Measurements from ENCODE around the gene HCAR1. TPM values are rescaled to one million over a fixed set of nuclear protein-coding genes. Genes with fewer than 3 reads are reported as not detected.
A peak's percentile ranks its signal among the peaks of the same experiment; 100 is the strongest.

The HCAR1 gene, protein sequence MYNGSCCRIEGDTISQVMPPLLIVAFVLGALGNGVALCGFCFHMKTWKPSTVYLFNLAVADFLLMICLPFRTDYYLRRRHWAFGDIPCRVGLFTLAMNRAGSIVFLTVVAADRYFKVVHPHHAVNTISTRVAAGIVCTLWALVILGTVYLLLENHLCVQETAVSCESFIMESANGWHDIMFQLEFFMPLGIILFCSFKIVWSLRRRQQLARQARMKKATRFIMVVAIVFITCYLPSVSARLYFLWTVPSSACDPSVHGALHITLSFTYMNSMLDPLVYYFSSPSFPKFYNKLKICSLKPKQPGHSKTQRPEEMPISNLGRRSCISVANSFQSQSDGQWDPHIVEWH
- 10 to 100 TPM in 2 of 3 donors, 1 to 10 TPM in 1; 3.2 to 34.0 (median 20.6) TPM for total RNA-seq

DNA sequence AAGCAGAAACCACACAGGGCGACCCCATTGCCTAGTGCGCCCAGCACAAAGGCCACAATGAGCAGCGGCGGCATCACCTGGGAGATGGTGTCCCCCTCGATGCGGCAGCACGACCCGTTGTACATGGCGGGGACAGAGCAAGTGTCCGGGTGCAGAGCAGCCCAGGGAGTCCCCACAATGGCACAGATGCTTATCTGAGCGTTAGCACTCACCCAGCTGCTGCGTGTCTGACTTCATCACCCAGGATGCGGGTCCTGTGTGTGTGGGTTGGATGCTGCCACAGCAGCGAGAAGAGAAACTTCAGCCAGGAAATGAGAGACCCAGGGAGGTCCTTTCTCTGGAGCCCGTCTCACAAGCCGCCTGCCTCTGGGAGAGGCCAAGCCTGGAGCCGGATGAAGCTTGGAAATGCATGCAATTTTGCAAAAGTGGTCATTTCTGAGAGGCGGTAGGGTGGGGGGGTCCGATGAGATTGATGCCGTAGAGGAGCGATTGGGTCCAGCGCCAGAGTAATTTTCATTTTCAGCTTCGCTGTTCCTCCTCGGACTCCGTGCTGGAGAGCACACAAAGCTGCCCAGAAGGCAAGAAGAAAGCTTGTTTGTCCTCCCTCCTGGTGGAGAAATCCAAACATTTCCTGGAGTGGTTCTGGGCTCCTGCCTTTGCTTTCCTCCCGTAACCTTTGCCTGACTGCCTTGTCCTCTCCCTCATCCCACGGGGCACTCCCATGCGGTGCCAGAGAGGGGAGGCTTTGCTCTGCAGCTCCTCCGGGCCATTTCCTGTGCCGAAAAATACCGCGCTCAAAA, at the start of gene HCAR1:
TSS of gene HCAR1 (minus strand) at position 630 of the 800 bp plus-strand sequence. CDS start at position 125, 505 bp downstream.
- H3K9me3 ChIP-seq: no peaks in the 10 kb centered on the region
- DNase-seq (ENCODE audit: low spot score in 2 of 2): peak; percentile 32 to 59
- no peaks in the 10 kb centered on the region for H3K4me1 ChIP-seq
- peak within 1 kb of the TSS; percentile 31 to 79 (median 60) for H3K4me3 ChIP-seq
- no peaks in the 10 kb centered on the region for H3K27me3 ChIP-seq
- H3K36me3 ChIP-seq: no peaks in the 10 kb centered on the region
- intact Hi-C loops (cut with DNase I; ENCODE audit: low total_unique reads): loop anchor here (10.0 kb wide), 1 partner anchor 86 kb away; no protein-coding TSS in a partner anchor
- peak within 1 kb of the TSS; percentile 86 to 90 for H3K27ac ChIP-seq
- TF ChIP-seq POLR2AphosphoS5 (IDR thresholded peaks at IDR 0.05) (no peak), POLR2A (IDR thresholded peaks at IDR 0.05) (no peak)
- TF ChIP-seq, protein P1, sequence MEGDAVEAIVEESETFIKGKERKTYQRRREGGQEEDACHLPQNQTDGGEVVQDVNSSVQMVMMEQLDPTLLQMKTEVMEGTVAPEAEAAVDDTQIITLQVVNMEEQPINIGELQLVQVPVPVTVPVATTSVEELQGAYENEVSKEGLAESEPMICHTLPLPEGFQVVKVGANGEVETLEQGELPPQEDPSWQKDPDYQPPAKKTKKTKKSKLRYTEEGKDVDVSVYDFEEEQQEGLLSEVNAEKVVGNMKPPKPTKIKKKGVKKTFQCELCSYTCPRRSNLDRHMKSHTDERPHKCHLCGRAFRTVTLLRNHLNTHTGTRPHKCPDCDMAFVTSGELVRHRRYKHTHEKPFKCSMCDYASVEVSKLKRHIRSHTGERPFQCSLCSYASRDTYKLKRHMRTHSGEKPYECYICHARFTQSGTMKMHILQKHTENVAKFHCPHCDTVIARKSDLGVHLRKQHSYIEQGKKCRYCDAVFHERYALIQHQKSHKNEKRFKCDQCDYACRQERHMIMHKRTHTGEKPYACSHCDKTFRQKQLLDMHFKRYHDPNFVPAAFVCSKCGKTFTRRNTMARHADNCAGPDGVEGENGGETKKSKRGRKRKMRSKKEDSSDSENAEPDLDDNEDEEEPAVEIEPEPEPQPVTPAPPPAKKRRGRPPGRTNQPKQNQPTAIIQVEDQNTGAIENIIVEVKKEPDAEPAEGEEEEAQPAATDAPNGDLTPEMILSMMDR (IDR thresholded peaks at IDR 0.05): peak in 2 of 3 donors; percentile 30 to 37

DNA sequence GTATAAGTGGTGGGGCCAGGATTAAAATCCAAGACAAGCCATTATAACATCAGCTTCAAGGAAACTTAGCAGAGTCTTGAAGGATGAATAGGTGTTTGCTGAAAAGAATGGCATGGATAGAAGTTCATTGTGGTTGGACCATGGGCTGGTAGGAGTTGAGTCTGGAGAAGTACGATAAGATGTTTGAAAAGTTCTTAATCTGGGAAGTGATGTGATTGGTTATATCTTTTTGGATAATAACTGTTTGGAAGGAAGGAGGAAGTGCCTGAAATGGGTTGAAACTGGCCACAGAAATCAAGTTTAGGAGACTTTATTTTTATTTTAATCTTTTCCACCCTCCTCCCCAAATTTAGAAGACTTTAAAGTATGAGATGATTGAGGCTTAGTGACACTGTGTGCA, 26.9 kb upstream of the HCAR1 start:
- Histone ChIP-seq H3K27ac (no peak overlapping the region), H3K4me3 (no peak overlapping the region), H3K27me3 (no peaks in the 10 kb centered on the region), H3K4me1 (peaks cover 5 to 8% of the 10 kb centered on the region in 2 donors), H3K36me3 (no peaks in the 10 kb centered on the region), H3K9me3 (no peaks in the 10 kb centered on the region)
- DNase-seq (ENCODE audit: low spot score in 2 of 2): no peak
- TF ChIP-seq, protein P1 (IDR thresholded peaks at IDR 0.05): no peak
- intact Hi-C loops (cut with DNase I; ENCODE audit: low total_unique reads): no loop called here

DNA sequence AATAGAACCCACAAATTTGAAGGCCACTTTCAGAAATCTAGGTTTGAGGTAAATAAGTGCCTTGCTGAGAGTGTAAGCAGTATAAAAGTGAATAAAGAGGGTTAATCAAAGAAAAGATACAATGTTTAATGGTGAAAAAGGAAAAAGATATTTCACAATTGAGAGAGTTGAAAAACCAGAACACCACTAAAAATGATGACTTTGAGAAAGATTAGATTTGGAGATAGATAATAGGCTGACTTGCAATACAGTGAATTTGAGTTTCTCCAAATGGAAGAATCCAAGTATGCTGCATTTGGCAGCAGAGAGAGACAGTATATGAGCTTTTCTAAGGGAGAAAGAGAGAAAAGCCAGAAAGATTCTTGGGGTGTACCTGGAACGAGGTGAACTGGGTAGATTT, 24.1 kb upstream of the HCAR1 start:
- no peak for TF ChIP-seq POLR2AphosphoS5 (IDR thresholded peaks at IDR 0.05)
- TF ChIP-seq POLR2A (IDR thresholded peaks at IDR 0.05): no peak
- TF ChIP-seq, protein P1 (IDR thresholded peaks at IDR 0.05): no peak
- Histone ChIP-seq H3K27ac (no peak overlapping the region), H3K4me1 (peaks cover 5 to 8% of the 10 kb centered on the region in 2 donors), H3K27me3 (no peaks in the 10 kb centered on the region), H3K36me3 (no peaks in the 10 kb centered on the region), H3K4me3 (no peak overlapping the region), H3K9me3 (no peaks in the 10 kb centered on the region)
- intact Hi-C loops (cut with DNase I; ENCODE audit: low total_unique reads): no loop called here
- no peak for DNase-seq (ENCODE audit: low spot score in 2 of 2)

DNA sequence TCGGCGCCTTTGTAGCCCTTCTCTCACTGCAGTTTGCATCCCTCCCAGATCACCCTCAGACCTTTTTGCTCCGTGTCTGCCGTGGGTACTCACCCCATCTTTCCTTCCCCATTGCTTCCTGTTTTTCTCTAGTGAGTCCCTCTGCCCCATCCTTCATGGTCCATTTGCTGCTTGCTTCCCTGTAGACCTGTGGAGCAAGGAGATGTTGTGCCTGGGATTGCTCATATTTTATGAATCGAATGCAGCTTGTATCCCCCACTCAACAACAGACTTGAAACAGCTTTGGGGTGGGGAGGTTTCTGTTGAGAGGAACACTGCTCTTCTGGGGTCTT, 22.6 kb upstream of the HCAR1 start:
- no peaks in the 10 kb centered on the region for H3K36me3 ChIP-seq
- H3K4me1 ChIP-seq: peaks cover 5 to 8% of the 10 kb centered on the region in 2 donors
- no peaks in the 10 kb centered on the region for H3K27me3 ChIP-seq
- intact Hi-C loops (cut with DNase I; ENCODE audit: low total_unique reads): no loop called here
- H3K9me3 ChIP-seq: no peaks in the 10 kb centered on the region
- TF ChIP-seq, protein P1 (IDR thresholded peaks at IDR 0.05): no peak
- TF ChIP-seq POLR2AphosphoS5 (IDR thresholded peaks at IDR 0.05) (no peak), POLR2A (IDR thresholded peaks at IDR 0.05) (no peak)
- H3K27ac ChIP-seq: peak overlapping the region; percentile 89 to 93
- H3K4me3 ChIP-seq: peak overlapping the region; percentile 82 to 95 (median 90)
- no peak for DNase-seq (ENCODE audit: low spot score in 2 of 2)
